Left colon (tissue), 2 donors: Measurements from ENCODE around the gene GFRA1. TPM values are rescaled to one million over a fixed set of nuclear protein-coding genes. Genes with fewer than 3 reads are reported as not detected.

ENCODE experiments used
- ATAC-seq: fragments of 200-7000 bp; cut with Tn5 transposase; one replicate; pipeline ENCODE4 v1.9.1; 2020; ENCODE audit warnings: mild to moderate bottlenecking, moderate library complexity
- DNase-seq, 2 donors: peaks; one replicate each; pipeline ENCODE4 v3.0.0-alpha.2; 2020
- intact Hi-C, 2 donors: fragments of 100-400 bp; cut with DNase I in 1 of 2; cut with micrococcal nuclease in 1 of 2; formaldehyde crosslinking; loops; one replicate each; pipeline versions ENCODE4 v1.11.2 to v1.14.0; 2022; cut with DNase I, micrococcal nuclease
- total RNA-seq, 2 donors: library from RNA; stranded (reverse); fragmentation: NEBNext Ultra II Directional; extraction: Animal tissue kit (Norgen Biotek cat#: 25700); gene quantifications; one replicate each; pipeline ENCODE4 v1.2.1, GENCODE V29; 2021
- donor health status: DM: no; HTN: no; CAD: no.
- donor health status: DM: yes; HTN: yes; CAD: no.

GFRA1 gene
- total RNA-seq, 2 donors from 2014 or later = 2.6 to 5.1 TPM

GRCh38 chr10:116251602-116252395, 21.2 kb downstream of the GFRA1 start:
- DNase-seq = no peak
- intact Hi-C loops = no loop called here
- no peak for ATAC-seq

- no peak for ATAC-seq
These were observed 25.3 kb downstream of the GFRA1 start for GRCh38 chr10:116247691-116248090.

GRCh38 chr10:116246263-116246662, 26.7 kb downstream of the GFRA1 start:
- intact Hi-C loops = no loop called here
- no peak for DNase-seq
- no peak for ATAC-seq

More at GRCh38 chr10:116247691-116248090, 25.3 kb downstream of the GFRA1 start:
- intact Hi-C loops = no loop called here
- no peak for DNase-seq

DNA sequence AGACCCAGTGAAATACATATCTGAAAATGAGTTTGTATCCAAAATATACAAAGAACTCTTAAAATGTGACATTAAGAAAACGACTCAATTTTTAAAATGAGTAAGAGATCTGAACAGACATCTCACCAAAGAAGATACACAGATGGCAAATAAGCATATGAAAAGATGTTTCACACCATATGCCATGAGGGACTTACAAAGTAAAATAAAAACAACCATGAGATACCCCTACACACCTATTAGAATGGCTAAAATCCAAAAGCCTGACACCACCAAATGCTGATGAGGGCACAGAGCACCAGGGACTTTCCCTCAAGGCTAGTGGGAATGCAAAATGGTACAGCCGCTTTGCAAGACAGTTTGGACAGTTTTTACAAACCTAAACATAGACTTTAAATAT, 27.9 kb downstream of the GFRA1 start:
- intact Hi-C loops = no loop called here
- ATAC-seq (no peak), DNase-seq (no peak)

- ATAC-seq = no peak
- intact Hi-C loops = no loop called here
- no peak for DNase-seq
These were observed 31.2 kb downstream of the GFRA1 start for GRCh38 chr10:116241642-116242410.

- intact Hi-C loops = no loop called here
- DNase-seq = no peak
- no peak for ATAC-seq
These were observed 31.9 kb downstream of the GFRA1 start for GRCh38 chr10:116241085-116241484.

DNA sequence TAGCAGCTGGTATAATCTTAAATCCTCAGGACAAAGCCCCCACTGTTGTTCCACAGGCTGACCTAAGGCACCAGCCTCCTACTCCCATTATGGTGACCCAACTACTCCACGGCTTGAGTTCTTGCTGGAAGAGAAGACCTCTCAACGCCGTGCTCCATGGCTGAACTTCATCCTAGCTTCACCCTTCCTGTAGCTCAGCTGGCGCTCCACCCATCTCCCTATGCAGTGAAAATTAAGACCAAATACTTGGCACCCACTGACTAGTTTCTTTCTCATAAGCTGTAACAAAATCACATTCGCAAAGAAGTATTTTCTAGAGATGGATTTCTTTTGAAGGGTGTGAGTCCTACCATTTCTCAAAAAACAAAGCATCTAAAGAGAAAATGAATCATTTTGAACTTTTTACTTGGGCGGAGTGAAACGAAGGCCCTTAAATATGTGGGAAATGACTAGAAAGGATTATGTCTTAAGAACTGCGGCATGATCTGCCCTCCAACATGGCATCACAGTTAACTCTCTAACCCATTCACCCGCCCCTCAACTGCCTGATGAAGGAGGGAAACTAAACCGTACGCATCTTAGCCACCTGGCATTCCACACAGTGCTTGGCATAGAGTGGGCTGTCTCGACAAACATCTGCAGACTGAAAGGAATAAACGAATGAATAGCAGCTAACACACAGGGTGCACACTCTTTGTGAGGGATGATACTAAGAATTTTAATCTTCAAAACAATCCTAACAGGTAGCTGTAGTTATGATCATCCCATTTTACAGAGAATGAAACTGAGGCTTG, 32.7 kb downstream of the GFRA1 start:
- intact Hi-C loops = no loop called here
- DNase-seq (no peak), ATAC-seq (no peak)

GRCh38 chr10:116239229-116239628, 33.8 kb downstream of the GFRA1 start:
- intact Hi-C loops = no loop called here
- ATAC-seq (no peak), DNase-seq (no peak)

DNA sequence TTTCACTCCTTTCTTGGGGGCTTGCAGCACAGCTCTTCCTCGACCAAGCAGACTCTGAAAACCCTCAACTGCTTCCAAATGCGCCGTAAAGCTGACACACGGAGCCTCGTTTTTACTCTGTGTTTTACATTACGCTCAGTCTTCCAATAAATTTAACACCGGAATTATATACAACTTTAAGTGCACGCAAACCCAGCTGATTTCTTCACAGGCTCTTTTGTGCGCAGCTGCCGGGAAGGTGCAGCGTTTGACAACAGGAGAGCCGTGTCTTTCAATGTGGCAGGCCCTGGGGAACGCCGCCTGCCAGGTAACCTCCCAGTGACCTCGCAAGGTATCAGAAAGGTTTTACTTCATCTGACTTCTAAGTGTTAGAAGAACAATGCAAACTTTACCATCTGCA, 35.0 kb downstream of the GFRA1 start:
- ATAC-seq = no peak
- intact Hi-C loops = no loop called here
- no peak for DNase-seq

- DNase-seq (no peak), ATAC-seq (no peak)
- intact Hi-C loops = no loop called here
These were observed 35.7 kb downstream of the GFRA1 start for GRCh38 chr10:116237260-116237659.

GRCh38 chr10:116233230-116233629, 39.8 kb downstream of the GFRA1 start:
- ATAC-seq = no peak
- no peak for DNase-seq
- intact Hi-C loops = no loop called here

- intact Hi-C loops = no loop called here
- ATAC-seq = no peak
- no peak for DNase-seq
These were observed 40.4 kb downstream of the GFRA1 start for GRCh38 chr10:116232613-116233012.

DNA sequence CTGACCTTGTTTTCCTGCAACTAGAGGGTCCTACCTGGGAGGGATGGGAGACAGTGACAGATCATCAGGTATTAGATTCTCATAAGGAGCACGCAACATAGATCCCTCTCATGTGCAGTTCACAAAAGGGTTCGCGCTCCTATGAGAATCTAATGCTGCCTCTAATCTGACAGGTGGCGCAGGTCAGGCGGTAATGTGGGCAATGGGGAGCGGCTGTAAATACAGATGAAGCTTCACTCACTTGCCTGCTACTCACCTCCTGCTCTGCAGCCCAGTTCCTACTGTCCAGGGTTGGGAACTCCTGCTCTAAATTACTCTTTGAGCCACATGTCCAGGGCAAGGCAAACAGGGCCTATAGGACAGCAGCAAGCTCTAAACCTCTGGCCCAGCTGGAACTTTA, 46.2 kb downstream of the GFRA1 start:
- intact Hi-C loops = no loop called here
- ATAC-seq = no peak

DNA sequence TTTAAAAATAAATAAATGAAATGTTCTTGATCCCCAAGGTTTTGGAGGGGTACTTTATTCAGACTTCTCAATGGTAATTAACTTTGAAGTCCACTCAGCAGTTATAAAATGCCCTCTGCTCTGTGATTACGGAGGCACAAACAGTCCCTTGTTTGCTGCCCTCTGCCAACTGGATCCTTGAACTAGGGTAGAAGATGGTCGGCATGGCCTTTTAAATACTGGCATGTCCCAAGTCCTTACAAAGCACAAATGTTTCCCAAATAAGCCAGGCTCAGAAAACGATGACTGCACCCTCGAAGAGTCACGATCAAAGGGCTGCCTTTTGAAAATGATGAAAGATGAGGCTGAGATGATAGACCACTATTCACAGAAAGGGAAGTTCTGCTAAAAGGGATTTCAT, 47.0 kb downstream of the GFRA1 start:
- intact Hi-C loops = no loop called here

More for the DNA sequence above, 46.2 kb downstream of the GFRA1 start:
- no peak for DNase-seq

GRCh38 chr10:116223289-116223688, 49.7 kb downstream of the GFRA1 start:
- intact Hi-C loops = no loop called here
- ATAC-seq = no peak
- no peak for DNase-seq

More for the DNA sequence above, 47.0 kb downstream of the GFRA1 start:
- no peak for ATAC-seq
- no peak for DNase-seq

DNA sequence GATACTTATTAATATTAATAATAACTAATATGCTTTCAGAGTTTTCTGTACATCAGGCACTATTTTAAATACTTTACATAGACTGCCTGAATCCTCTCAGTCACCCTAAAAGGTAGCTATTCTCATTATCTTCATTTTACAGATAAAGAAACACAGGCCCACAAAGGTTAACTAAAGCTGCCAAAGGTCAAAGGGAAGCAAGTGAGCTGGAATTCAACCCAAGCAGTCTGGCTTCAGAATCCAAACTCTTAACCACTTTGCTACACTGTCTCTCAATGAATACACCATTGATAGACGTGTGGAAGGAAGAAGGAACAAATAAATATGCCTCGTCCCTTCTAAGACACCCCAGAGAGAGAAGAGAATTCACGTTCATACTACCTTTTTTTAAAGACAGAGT, 52.0 kb downstream of the GFRA1 start:
- ATAC-seq = no peak
- no peak for DNase-seq
- intact Hi-C loops = no loop called here

DNA sequence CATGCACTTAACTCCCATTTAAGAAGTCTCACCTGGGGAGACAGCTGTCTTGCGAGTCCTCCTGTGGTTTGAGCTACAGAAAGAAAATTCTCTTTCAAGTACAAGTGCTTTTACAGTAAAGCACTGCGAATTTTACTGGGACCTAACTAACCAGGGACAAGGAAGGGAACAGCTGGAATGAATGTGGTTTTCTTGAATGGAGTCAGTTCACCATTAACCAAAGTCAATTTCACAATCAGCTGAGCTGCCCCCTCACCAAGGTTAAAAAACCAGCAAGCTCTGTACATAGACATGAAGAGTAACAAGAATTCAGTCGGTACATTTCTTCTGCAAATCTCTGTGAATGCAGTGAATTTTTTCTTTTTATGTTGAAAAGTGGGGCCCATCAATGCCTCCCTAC, 56.3 kb downstream of the GFRA1 start:
- DNase-seq (no peak), ATAC-seq (no peak)
- intact Hi-C loops = no loop called here

GRCh38 chr10:116215651-116216050, 57.4 kb downstream of the GFRA1 start:
- DNase-seq = no peak
- intact Hi-C loops = no loop called here
- no peak for ATAC-seq

DNA sequence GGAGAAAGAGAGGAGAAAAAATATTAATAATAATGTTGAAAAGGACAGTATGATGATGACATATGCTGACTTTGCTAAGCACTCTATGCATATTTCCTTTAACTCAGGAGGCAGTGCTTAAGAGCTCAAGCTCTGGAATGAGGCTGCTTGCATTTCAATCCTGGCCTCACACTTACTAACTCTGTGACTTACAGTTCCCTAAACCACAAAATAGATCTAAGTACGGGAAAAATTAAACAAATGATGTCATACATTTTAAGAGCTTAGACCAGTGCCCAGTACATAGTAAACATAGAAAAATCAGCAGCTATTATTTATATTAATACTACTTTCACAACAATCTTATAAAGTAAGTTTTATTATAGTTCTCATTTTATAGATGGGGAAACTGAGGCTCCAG, 61.3 kb downstream of the GFRA1 start:
- no peak for DNase-seq

More for the DNA sequence above, 61.3 kb downstream of the GFRA1 start:
- intact Hi-C loops = no loop called here
- ATAC-seq = no peak
